Activated naive CD4-positive, alpha-beta T cell treated with anti-CD3 and anti-CD28 coated beads, Interleukin-2, amount 10 ng/mL, durations not matched to agents 7 days and 5 days (primary cell): ENCODE results near the gene NCR3LG1.

Source experiments
- CTCF ChIA-PET: fragments of 350-600 bp; sonication (Branson Sonifier 250); formaldehyde crosslinking; loops from one replicate; lab custom pipeline; 2021; ENCODE audit warnings: antibody characterized with exemption; lab: Charles Lee
- DNase-seq: peaks from one replicate; pipeline ENCODE4 v3.0.0-alpha.2; 2020
- H3K27ac Mint-ChIP-seq: one replicate; pipeline ENCODE4 v1.8.0; 2021; ENCODE audit warnings: mild to moderate bottlenecking, moderate library complexity, mixed read lengths
- H3K27me3 Mint-ChIP-seq: one replicate; pipeline ENCODE4 v1.8.0; 2021; ENCODE audit warnings: mild to moderate bottlenecking, mixed read lengths
- H3K36me3 Mint-ChIP-seq: one replicate; pipeline ENCODE4 v1.8.0; 2021; ENCODE audit warnings: mixed read lengths
- H3K4me1 Mint-ChIP-seq: one replicate; pipeline ENCODE4 v1.8.0; 2021; ENCODE audit warnings: mixed read lengths
- H3K4me3 Mint-ChIP-seq: one replicate; pipeline ENCODE4 v1.8.0; 2021; ENCODE audit warnings: mild to moderate bottlenecking, moderate library complexity, mixed read lengths
- H3K9me3 Mint-ChIP-seq: one replicate; pipeline ENCODE4 v1.8.0; 2021; ENCODE audit warnings: mixed read lengths

NCR3LG1 gene, protein sequence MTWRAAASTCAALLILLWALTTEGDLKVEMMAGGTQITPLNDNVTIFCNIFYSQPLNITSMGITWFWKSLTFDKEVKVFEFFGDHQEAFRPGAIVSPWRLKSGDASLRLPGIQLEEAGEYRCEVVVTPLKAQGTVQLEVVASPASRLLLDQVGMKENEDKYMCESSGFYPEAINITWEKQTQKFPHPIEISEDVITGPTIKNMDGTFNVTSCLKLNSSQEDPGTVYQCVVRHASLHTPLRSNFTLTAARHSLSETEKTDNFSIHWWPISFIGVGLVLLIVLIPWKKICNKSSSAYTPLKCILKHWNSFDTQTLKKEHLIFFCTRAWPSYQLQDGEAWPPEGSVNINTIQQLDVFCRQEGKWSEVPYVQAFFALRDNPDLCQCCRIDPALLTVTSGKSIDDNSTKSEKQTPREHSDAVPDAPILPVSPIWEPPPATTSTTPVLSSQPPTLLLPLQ

DNA sequence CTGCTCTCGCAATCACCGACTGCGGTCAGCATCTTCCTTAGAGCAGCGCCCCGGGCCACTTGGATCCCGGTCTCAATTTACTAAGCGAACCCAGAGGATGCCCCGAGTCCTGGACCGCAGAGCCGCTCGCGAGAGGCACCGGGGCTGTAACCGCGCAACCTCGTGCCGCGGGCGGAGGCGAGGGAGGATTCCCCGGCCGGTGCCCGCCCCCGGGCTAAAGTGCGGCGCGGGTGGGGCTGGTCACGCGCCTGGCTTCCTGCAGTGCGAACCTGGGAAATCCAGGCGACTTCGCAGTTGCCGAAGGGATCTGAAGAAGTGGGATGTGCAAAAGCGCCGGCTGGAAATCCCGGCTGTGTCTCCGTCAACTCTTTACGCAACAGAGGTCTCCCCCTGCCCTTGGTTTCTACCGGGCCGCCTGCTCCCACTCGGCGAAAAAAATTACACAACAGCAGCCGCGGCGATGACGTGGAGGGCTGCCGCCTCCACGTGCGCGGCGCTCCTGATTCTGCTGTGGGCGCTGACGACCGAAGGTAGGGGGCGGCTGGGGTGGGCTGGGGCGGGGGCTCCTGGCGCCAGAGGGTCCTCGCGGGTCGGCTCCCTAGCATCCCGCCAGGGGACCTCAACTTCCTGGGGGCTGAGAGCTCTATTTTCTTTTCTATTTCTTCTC is at the start of gene NCR3LG1:
NCR3LG1 (plus strand) TSS at position 291 of the 667 bp plus-strand sequence; CDS start at position 461, 170 bp downstream.
- H3K27ac Mint-ChIP-seq = peak within 1 kb of the TSS; percentile 24
- no peaks in the 10 kb centered on the region for H3K36me3 Mint-ChIP-seq
- H3K4me1 Mint-ChIP-seq = peaks cover 32% of the 10 kb centered on the region
- no peaks in the 10 kb centered on the region for H3K9me3 Mint-ChIP-seq
- DNase-seq = peak; percentile 64
- peak within 1 kb of the TSS; percentile 73 for H3K4me3 Mint-ChIP-seq
- H3K27me3 Mint-ChIP-seq = peaks cover 50% of the 10 kb centered on the region
- CTCF ChIA-PET = no interaction called here

DNA sequence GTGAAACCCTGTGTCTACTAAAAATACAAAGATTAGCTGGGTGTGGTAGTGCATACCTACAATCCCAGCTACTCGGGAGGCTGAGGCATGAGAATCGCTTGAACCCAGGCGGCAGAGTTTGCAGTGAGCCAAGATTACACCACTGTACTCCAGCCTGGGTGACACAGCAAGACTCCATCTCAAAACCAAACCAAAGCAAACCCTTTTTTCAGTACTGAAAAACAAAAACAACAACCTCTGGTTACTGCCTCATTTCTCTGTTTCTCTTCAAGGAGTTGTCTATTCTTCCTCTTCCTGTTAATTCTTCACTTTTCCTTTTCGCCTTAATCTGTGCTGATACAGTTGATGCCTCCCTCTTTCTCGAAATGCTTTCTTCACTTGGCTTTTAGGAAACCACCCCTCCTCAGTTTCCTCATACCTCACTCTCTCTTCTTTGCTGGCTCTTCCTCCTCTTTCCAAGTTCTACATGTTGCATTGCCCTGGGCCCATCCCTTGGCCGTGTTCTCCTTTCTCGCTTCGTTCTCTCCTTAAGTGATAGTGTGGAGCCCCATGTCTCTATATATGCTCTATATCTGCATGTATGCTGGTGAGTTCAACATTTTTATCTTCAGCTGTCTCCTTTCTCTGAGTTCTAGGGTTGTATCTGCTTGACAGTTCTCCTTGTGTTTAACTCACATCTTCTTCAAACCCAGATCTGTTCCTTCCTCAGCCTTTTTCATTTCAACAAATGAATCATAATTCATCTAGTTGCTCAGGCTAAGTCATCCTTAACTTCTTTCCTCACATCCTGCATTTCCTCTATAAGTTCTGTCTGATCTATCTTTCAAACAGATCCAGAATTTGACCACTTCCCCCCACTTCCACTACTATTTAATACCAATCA is 38.0 kb upstream of the NCR3LG1 start:
- CTCF ChIA-PET = no interaction called here
- H3K4me3 Mint-ChIP-seq = no peak overlapping the region
- no peak overlapping the region for H3K27ac Mint-ChIP-seq
- no peaks in the 10 kb centered on the region for H3K4me1 Mint-ChIP-seq
- no peak for DNase-seq
- H3K9me3 Mint-ChIP-seq = no peaks in the 10 kb centered on the region
- H3K36me3 Mint-ChIP-seq = peaks cover 24% of the 10 kb centered on the region
- H3K27me3 Mint-ChIP-seq = no peaks in the 10 kb centered on the region

DNA sequence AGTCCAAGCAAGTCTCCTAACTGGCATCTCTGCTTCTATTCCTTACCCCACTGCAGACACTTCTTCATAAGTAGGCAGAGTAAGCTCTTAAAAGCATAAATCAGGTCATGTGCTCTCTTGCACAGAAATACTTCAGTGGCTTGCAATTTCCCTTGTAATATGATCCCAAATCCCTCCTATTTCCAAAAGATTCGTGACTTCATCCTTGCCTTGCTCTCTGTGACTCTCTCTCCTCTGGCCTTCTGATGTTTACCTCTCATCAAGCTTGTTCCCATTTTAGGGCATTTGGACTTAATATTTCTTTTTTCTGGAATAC is 37.4 kb upstream of the NCR3LG1 start:
- CTCF ChIA-PET = no interaction called here
- Mint-ChIP-seq H3K9me3 (no peaks in the 10 kb centered on the region), H3K27me3 (no peaks in the 10 kb centered on the region), H3K27ac (no peak overlapping the region), H3K36me3 (peaks cover 27% of the 10 kb centered on the region), H3K4me1 (no peaks in the 10 kb centered on the region), H3K4me3 (no peak overlapping the region)
- no peak for DNase-seq

DNA sequence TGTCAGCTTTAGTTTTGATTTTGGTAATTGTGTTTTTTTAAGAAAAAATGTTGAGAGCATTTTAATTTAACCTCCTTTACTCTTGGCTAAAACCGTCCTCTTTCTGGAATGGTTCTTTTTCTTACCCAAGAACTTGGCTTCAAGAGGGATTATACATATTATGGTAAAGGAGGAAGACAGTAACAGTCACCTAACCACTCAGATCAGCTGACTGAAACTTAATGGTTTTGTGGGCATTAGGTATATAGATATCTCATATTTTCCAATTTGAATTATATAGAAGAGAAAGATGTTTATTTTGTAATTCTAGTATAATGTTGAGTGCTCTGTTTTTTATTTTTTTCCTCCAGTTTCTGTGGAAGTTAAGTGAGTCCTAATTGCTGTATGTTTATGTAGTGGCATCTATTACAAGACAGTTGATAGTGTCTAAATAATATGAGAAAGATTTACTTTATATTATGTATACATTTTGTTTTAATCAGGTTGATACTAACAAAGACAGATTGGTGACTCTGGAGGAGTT is 36.6 kb upstream of the NCR3LG1 start:
- Mint-ChIP-seq H3K4me3 (no peak overlapping the region), H3K9me3 (no peaks in the 10 kb centered on the region), H3K27me3 (no peaks in the 10 kb centered on the region), H3K36me3 (peaks cover 31% of the 10 kb centered on the region), H3K4me1 (no peaks in the 10 kb centered on the region), H3K27ac (no peak overlapping the region)
- DNase-seq = no peak
- CTCF ChIA-PET = no interaction called here

DNA sequence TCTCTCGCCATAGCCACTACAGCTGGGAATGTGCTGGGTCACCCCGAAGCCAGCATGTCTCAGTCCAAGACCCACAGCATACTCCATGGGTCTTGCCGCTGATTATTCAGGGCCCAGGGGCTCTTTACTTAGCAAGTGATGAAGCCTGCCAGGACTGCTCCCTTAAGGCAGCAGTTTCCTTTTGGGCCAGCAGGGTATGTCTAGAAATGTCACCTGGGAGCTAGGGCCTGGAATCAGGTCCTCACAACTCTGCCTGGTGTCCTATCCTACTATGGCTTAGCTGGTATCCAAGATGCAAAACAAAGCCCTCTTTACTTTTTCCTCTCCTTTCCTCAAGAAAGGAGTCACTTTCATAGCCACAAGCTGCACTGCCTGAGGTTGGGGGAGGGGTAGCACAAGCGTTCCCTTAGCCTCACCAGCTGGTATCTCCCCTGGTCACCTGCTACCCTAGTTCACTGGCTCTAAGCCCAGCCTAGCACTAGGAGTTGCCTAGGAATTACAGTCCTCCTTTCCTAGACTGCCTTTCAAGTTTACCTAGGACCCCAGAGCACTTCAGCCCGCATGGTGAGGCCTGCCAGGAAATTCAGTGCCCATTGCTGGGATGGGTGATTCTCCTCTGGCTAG is 22.6 kb upstream of the NCR3LG1 start:
- CTCF ChIA-PET = interaction anchor here (1.1 kb wide), 1 partner anchor 20 kb away, joined by 4 read pairs; no protein-coding TSS in a partner anchor
- no peak overlapping the region for H3K27ac Mint-ChIP-seq
- no peak for DNase-seq
- H3K36me3 Mint-ChIP-seq = peaks cover 56% of the 10 kb centered on the region
- no peaks in the 10 kb centered on the region for H3K27me3 Mint-ChIP-seq
- no peak overlapping the region for H3K4me3 Mint-ChIP-seq
- peaks cover 10% of the 10 kb centered on the region for H3K4me1 Mint-ChIP-seq
- H3K9me3 Mint-ChIP-seq = no peaks in the 10 kb centered on the region

DNA sequence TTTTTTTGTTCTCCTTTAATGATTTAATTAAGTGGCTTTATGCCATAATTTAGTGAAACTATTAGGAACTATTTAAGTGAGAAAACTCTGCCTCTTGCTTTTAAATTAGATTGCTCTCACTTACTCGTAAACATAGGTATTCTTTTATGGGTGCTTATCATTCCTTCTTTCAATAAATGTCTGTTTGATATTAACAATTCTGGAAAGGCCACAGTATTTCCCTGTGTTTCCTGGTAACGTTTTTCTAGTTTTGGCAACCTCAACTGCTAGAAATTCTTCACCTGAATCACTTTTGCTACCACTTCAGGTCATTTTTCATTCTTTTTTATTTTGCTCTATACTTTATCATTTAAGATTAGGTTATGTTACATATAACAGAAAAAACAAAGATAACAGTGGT is 19.9 kb upstream of the NCR3LG1 start:
- H3K27ac Mint-ChIP-seq = no peak overlapping the region
- no peaks in the 10 kb centered on the region for H3K9me3 Mint-ChIP-seq
- no peak for DNase-seq
- H3K4me1 Mint-ChIP-seq = peaks cover 14% of the 10 kb centered on the region
- CTCF ChIA-PET = no interaction called here
- H3K4me3 Mint-ChIP-seq = no peak overlapping the region
- H3K27me3 Mint-ChIP-seq = no peaks in the 10 kb centered on the region
- H3K36me3 Mint-ChIP-seq = peaks cover 45% of the 10 kb centered on the region

DNA sequence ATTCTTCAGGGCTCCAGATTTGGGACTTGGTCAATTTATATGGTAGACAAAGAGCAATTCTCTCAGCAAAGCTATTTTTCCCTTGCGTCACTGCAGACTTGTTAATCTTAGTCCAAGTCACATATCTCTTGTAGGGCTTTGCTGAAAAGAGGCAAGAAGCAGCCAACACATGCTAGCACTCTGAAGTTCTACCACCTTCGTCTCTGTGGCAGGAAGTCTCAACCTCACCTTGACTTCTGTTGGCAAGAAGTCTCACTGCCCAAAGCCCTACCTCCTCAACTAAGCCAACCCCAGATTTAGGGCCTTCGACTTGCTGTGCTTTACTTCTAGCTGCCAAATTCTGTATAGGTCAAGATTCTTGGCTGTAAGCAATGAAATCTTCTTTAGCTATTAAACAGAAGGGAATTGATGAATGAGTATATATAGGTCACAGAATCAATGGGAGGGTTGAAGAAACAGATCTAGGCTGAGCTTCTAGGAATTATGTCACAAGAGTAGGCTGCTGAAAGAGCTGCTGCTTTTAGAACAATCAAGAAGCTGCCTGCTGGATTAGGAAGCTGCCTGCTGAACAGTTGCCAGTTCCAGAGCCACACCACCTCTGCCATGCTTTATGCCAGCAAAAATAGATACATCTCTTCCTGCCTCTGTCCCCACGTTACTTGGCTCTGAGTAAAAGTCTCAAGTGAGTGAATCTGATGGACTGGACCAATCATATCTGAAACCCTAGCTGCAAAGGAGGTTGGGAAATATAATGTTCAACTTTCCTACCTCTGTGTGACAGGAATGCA is 17.6 kb upstream of the NCR3LG1 start:
- Mint-ChIP-seq H3K4me1 (peaks cover 14% of the 10 kb centered on the region), H3K27ac (peak overlapping the region; percentile 16), H3K9me3 (no peaks in the 10 kb centered on the region), H3K36me3 (peaks cover 35% of the 10 kb centered on the region), H3K4me3 (no peak overlapping the region), H3K27me3 (no peaks in the 10 kb centered on the region)
- DNase-seq = peak; percentile 31
- CTCF ChIA-PET = interaction anchor here (1.6 kb wide), 1 partner anchor 21 kb away, joined by 6 read pairs; no protein-coding TSS in a partner anchor

DNA sequence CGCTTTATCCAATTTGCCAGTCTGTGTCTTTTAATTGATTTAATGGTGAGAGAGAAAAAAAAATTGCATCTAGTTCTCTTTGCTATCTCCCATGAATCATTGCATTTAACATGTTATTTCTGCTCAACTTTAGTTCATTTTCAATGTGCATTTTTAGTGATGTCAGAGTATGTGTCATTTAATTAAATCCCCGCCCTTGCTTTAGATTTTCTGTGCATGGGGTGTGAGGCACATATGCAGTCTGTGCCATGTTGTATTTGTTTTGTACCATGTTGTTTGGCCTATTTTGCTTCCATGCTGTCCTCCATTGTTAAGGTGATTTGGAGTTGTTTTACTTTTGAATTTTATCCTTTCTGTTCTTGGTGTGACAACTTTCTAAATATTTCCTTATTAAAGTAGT is 8.3 kb upstream of the NCR3LG1 start:
- Mint-ChIP-seq H3K4me3 (no peak overlapping the region), H3K27me3 (no peaks in the 10 kb centered on the region), H3K9me3 (no peaks in the 10 kb centered on the region), H3K36me3 (peaks cover 18% of the 10 kb centered on the region), H3K4me1 (no peaks in the 10 kb centered on the region), H3K27ac (no peak overlapping the region)
- DNase-seq = no peak
- CTCF ChIA-PET = no interaction called here

DNA sequence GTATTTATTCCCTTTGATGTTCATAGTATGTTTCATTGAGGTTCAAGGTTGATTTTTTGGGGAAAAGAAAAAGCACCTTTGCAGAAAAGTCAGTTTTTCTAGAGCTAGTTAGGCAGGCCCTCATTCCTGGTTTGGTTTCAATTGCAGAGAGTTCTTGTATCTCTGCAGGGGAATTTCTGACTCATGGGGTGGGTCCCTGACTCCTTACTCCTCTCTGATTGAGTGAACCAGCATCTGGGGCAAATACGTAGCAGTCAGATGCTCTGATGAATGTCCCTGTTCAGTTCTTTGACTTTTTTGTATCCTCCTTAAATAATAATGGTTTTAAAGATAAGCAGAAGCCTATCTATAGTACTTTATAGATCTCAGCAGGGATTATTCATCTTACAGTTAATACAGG is 7.7 kb upstream of the NCR3LG1 start:
- CTCF ChIA-PET = no interaction called here
- Mint-ChIP-seq H3K27me3 (no peaks in the 10 kb centered on the region), H3K9me3 (no peaks in the 10 kb centered on the region), H3K36me3 (peaks cover 18% of the 10 kb centered on the region), H3K4me3 (no peak overlapping the region), H3K27ac (no peak overlapping the region), H3K4me1 (no peaks in the 10 kb centered on the region)
- no peak for DNase-seq

DNA sequence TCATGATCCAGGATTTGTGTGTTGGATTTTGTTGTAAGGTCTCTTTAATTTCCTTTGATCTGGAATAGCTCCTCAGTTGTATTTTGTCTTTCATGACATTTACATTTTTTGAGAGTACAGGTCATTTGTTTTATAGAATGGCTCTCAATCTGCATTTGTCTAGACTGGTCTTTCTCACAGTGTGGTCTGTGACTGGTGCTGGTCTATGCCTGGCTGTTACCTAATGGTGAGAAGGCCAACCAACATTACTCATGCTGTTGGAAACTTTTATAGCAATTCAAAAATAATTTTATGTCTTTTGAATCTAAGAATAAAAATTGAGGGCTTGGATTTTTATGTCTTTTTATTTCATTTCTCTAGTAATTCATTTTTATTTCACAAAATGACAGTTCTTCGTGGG is 3.9 kb upstream of the NCR3LG1 start:
- Mint-ChIP-seq H3K9me3 (no peaks in the 10 kb centered on the region), H3K27me3 (peaks cover 22% of the 10 kb centered on the region), H3K4me1 (peaks cover 14% of the 10 kb centered on the region), H3K4me3 (no peak overlapping the region), H3K27ac (no peak overlapping the region), H3K36me3 (peaks cover 8% of the 10 kb centered on the region)
- DNase-seq = no peak
- CTCF ChIA-PET = no interaction called here

DNA sequence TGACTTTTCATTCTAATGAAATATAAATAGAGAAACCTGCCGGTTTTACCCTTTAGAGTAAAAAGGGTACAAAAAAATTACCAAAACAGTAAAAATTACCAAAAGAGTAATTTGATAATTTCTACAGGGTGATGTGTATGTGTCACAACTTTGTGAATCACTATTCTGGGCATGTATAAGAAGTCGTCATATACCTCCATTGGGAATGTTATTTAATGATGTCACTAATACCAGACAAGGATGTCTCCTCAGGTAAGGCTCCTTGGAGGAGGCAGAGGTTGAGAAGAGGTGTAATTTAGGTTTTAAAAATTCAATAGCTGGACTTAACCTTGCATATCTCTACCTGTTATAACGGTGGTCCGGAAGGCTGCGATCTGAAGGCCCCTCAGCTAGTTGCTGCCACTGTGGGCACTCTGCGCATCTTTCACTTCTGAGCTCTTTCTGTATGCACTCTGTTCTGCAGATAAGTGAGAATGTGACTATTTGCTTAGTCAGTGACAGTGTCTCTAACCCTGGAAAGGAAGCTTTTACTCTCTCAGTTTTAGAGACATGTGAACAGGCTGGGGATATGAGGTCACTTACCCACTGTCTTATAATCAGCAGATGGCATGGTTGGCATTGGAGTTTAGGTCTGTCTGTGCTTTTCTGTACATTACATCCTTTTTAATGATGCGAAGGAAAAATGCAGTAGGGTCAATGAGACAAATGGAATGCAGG is 987 bp upstream of the NCR3LG1 start:
- Mint-ChIP-seq H3K27ac (no peak overlapping the region), H3K4me3 (peak overlapping the region; percentile 39), H3K36me3 (peaks cover 1% of the 10 kb centered on the region), H3K9me3 (no peaks in the 10 kb centered on the region), H3K27me3 (peaks cover 45% of the 10 kb centered on the region), H3K4me1 (peaks cover 32% of the 10 kb centered on the region)
- CTCF ChIA-PET = interaction anchor here (1.0 kb wide), 2 partner anchors 120 to 177 kb away, joined by 3 read pairs; no protein-coding TSS in a partner anchor
- DNase-seq = no peak

DNA sequence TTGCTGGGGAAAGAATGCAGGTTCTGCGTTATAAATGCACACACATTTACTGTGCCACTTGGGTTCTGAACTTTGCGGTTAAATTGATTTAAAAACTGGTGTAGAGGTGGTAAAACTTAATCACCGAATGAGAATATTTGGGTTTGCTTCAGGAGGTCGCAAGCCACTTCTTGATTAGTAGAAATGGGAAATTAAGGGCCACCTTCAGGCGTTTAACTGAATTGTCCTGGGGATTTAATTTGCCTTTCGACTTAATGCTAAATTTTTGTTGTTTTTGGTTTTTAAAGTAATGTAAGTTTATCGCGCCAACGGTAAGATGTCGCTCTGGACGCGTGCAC is 459 bp upstream of the NCR3LG1 start:
- H3K27ac Mint-ChIP-seq = no peak overlapping the region
- peaks cover 32% of the 10 kb centered on the region for H3K4me1 Mint-ChIP-seq
- CTCF ChIA-PET = interaction anchor here (1.0 kb wide), 2 partner anchors 121 to 177 kb away, joined by 3 read pairs; no protein-coding TSS in a partner anchor
- DNase-seq = no peak
- H3K27me3 Mint-ChIP-seq = peaks cover 45% of the 10 kb centered on the region
- no peaks in the 10 kb centered on the region for H3K9me3 Mint-ChIP-seq
- H3K36me3 Mint-ChIP-seq = peaks cover 1% of the 10 kb centered on the region
- H3K4me3 Mint-ChIP-seq = peak overlapping the region; percentile 39
